Posterior vena cava (tissue), 2 donors: Measurements from ENCODE around the gene ALAS1. TPM values are rescaled to one million over a fixed set of nuclear protein-coding genes. Genes with fewer than 3 reads are reported as not detected.
A peak's percentile ranks its signal among the peaks of the same experiment; 100 is the strongest.

ENCODE experiments used
- DNase-seq: peaks from one replicate; pipeline ENCODE4 v3.0.0-alpha.2; 2020; ENCODE audit warnings: low spot score
- intact Hi-C, 2 donors: fragments of 100-400 bp; cut with DNase I; formaldehyde crosslinking; loops; one replicate each; pipeline versions ENCODE4 v1.14.1 to v1.14.2; 2022 to 2023
- total RNA-seq, 2 donors: library from RNA; stranded (reverse); fragmentation: NEBNext Ultra II Directional; extraction: Animal tissue kit (Norgen Biotek cat#: 25700); gene quantifications; one replicate each; pipeline ENCODE4 v1.2.1, GENCODE V29; 2021
- donor health status: DM: yes; HTN: yes; CAD: no.
- donor health status: DM: yes; HTN: yes; CAD: no.

Gene ALAS1
- total RNA-seq, 2 donors from 2014 or later = 28.5 to 31.4 TPM

DNA sequence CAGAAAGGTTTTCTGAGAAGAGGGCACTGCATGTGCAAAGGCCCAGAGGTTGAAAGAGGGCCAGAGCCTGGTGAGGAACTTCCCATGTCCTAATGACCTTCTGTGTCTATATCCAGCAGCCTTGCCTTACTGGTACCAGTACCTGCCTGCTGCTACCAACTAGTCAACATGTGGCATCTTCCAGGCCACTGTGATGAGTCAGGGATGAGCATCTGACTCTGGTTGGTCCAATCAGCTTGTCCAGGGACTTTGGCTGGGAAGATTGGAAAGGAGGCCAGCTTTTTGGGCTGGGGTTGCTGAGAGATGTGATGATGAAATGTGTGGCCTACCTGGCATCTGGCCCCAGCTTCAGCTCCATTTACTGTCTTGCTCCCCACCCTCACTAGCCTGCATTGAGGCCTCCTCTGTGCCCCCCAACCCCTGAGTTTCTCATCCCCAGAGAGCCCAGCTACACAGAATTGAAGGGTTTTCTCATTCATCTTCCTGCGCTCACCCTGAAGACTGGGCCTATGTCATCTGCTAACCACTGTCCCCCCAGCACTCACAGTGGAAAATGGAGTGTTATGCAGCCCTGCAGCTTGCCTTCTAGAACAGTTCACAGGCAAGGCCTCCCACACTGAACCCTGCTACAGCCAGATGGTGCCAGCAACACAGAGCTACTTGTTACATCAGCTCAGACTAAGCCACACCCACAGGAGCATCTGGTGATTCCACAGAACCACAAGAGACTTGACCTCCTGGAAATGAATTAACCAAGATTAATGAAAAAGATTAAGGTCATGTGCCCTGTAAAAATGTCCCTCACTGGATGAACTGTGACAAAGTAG is 42.3 kb downstream of the ALAS1 start:
- intact Hi-C loops = loop anchor here in 1 of 2 donors (5.0 kb wide), 1 partner anchor 37 kb away; the partner anchor contains the start of gene WDR82
- DNase-seq = peak; percentile 88

DNA sequence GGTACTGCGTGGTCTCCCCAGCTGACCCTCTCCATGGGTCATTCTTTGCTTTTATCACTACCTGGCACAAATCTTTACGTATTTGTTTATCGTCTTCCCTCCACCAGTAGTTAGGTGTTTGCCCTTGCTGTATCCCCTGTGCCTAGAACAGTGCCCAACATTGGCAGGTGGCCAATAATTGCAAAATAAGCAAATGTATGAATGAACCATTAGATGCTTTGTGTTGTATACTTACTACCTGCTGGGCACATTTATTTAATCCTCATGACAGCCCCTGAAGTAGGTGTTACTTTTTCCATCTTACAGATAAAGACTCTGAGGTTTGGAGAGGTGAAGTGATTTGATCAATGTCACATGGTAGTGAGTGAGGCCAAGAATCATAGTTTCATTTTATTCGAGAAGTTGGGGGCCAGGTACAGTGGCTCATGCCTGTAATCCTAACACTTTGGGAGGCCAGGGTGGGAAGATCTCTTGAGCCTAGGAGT is 43.0 kb downstream of the ALAS1 start:
- intact Hi-C loops = loop anchor here in 1 of 2 donors (5.0 kb wide), 1 partner anchor 36 kb away; the partner anchor contains the start of gene WDR82
- no peak for DNase-seq

DNA sequence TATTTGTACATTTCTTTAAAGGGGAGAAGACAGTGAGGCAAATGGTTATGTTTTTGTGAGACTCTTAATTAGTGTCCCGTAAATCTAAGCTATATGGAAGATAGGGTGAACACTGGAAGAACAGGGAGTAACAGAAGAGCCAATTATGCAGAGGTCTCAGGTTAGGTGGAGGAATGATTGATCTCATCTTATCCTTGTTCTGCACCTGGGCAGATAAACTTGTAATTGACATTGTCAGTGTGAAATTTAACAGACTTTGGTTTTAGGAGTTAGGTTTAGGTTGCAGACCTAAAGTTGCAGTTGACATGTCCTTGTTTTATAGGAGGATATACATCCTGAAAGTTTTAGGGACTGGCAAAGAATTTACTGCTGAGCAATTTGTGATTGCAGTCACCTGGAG is 44.1 kb downstream of the ALAS1 start:
- intact Hi-C loops = loop anchor here in 1 of 2 donors (5.0 kb wide), 1 partner anchor 35 kb away; the partner anchor contains the start of gene WDR82
- no peak for DNase-seq

DNA sequence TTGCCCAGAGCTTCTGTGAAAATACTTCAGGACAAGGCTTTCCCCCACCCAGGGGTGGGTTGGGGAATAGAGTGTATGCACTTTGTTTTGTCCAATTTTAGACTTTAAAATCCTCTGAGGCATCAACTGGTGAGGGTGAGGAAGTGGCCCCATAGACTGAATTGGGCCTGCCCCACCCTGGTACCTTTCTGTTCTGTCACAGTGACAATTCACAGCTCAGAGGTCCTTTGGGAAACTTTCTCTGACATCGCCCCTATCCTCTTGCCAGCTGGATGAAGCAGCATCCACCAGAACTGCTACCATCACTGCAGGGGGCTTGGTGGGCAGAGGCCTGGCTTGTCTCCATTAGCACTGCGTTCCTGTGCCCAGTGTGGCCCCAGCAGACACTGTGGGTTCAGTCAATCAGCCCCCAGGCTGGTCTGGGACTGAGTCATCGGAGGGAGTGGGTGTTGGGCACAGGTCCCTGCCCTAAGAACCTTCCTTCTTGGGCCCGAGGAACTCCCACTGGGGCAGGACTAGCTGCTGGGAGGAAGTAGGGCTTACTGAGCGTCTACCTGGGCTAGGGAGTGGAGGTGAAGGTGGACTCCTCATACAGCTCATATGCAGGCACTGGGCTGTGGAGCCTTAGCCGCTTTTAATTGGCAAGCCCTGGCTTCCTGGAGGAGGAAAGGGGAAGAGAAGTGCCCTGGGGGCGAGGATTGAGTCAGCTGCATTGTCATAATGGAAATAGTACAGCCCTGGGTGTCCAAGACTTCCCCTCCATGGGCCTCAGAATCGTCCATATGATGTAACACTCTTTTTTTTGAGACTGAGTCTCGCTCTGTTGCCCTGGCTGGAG is 46.0 kb downstream of the ALAS1 start:
- intact Hi-C loops = loop anchor here in 1 of 2 donors (5.0 kb wide), 1 partner anchor 33 kb away; the partner anchor contains the start of gene WDR82

DNA sequence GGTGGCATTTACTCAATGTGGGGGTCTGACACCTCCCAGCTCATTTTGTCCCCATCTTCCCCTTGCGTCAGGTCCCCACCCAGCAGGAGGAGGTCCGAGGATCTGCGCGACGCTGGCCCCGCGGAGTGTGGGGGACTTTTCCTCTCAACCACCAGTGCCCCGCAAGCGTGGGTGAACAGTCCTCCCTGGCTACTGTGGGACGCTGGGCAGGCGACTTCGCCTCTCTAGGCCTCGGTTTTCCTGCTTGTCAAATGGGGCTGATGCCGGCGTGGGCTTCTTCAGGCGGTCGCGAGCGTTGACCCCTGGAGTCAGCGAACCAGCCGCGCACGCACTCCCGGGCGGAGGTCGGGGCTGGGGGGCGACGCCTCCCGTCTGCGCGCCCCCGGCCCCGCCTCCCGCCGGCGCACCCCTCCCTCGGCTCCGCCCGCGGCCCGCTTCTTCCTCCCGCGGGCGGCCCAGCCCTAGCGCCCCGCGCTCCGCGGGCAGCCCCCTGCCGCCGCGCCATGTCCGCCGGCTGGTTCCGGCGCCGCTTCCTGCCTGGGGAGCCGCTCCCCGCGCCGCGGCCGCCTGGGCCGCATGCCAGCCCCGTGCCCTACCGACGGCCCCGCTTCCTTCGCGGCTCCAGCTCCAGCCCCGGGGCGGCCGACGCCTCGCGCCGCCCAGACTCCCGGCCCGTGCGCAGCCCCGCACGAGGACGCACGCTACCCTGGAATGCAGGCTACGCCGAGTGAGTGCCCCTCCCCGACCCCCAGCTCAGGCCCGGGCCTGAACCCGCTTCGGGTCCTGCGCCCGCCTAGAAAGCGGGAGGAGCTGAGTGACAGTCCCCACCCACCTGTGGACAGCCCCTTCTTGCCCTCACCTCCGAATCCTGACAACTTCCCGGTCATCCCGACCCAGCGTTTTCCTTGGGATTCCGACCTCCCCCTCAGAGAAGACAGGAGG is 47.6 kb downstream of the ALAS1 start, which contains the start of gene PPM1M:
Gene PPM1M, plus strand, starts transcription at position 438 of the 942 bp plus-strand sequence. Its CDS starts 66 bp downstream, at position 504.
- no peak for DNase-seq
- intact Hi-C loops = no loop called here

More for the DNA sequence above, 46.0 kb downstream of the ALAS1 start:
- DNase-seq = peak; percentile 85

DNA sequence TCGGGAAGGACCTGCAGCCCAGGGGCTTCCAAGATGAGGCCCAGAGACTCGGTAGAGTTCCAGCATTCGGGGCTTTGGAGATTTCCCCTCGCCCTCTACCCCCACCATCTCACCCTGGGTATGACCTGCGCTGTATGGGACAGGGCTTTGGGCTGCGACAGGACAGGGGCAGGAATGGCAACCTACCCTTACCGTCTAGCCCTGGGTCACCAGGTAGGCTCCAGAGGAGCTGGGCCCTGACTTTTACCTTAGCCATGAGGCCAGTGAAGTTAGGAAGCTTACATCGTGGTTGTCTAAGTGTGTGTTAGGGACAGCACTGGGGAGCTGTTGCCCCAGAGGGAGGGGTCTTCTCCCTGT is 48.3 kb downstream of the ALAS1 start:
- intact Hi-C loops = no loop called here
- DNase-seq = no peak

DNA sequence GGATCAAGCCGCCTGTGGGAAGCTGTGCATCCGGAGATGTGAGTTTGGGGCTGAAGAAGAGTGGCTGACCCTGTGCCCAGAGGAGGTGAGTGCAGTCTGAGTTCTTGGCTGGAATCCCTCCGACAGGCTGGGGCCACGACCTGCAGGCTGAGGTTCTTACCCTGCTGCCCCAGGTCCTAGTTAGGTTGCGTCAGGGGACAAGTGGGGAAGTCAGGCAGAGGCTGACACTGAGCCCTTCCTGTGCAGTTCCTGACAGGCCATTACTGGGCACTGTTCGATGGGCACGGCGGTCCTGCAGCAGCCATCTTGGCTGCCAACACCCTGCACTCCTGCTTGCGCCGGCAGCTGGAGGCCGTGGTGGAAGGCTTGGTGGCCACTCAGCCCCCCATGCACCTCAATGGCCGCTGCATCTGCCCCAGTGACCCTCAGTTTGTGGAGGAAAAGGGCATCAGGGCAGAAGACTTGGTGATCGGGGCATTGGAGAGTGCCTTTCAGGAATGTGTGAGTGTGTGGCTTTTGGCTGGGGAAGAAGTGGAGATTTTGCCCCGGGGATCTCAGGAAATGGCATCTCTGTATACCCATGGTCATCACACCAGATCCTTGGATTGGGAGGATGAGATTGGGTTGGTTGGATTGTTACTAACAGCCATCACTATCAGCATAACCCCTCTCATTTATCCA is 48.9 kb downstream of the ALAS1 start:
- intact Hi-C loops = no loop called here
- no peak for DNase-seq

GRCh38 chr3:52247409-52248164 is 49.6 kb downstream of the ALAS1 start:
- intact Hi-C loops = no loop called here
- no peak for DNase-seq

DNA sequence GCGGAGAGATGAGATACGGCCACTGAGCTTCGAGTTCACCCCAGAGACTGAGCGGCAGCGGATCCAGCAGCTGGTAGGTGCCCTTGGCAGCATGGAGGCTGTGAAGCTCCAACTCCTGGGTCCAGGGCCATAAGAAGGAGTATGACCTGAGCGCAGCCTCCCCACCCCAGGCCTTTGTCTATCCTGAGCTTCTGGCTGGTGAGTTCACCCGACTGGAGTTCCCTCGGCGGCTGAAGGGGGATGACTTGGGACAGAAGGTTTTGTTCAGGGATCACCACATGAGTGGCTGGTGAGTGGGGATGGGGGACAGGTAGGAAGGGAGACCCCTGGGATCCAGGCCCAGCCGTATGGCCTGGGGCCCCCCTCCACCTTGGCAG is 50.2 kb downstream of the ALAS1 start:
- intact Hi-C loops = no loop called here
- DNase-seq = no peak

DNA sequence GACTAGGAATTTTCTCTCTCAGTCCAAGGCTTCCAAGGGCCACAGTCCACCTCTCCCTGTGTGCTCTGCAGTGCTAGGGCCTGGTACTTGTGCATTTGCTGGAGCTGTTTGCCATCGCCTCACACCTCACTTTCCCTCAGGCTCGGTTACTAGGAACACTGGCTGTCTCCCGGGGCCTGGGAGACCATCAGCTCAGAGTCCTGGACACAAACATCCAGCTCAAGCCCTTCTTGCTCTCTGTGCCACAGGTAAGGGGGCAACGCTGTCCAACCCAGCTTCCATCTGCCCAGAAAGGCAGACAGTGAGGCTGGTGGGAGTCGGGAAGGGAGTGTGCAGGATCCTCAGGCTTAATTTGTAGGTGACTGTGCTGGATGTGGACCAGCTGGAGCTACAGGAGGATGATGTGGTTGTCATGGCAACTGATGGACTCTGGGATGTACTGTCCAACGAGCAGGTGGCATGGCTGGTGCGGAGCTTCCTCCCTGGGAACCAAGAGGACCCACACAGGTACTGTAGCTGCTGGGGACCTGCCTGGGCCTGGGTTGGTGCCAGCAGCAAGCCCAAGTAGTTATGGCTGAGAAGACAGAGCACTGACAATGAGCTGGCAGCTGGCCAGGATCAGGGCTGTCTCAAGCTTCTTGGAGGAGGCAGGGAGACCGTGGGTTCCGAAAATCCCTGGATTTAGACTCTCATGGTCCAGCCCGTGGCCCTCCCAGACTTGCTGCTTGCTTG is 51.0 kb downstream of the ALAS1 start:
- DNase-seq = peak; percentile 83
- intact Hi-C loops = no loop called here

DNA sequence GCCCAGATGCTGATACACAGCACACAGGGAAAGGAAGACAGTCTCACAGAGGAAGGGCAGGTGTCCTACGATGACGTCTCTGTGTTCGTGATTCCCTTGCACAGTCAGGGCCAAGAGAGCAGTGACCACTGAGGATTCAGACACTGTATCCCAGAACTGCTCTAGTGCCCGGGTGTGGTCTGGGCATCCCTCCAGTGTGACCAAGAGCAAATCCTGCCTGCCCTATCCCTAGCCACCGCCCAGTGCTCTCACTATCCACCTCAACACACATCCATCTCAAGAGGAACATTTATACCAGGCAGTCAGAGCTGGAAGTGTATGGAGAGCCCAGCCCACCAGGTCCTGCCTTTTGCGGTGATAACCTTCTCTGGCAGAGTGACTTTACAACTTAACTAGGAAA is 51.7 kb downstream of the ALAS1 start:
- intact Hi-C loops = no loop called here
- DNase-seq = peak; percentile 55

DNA sequence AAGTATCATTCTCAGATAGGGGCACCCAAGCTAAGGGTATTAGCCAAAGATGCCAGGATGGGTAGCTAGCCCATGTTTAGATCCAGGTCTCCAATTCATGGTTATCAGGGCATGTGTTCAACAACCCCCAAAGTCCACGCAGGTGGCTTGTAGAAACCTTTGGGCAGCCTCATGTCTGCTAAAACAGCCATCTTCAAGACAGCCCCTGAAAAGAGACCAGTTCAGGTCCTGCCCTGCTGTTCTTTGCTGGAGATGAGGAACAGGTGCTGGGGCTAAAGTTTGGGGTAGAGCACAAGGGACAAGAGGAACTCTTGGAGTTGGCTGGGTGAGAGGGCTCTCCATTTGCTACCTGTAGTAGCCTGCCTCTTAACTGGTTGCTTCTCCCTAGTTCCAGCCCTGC is 52.2 kb downstream of the ALAS1 start:
- DNase-seq = peak; percentile 34

GRCh38 chr3:52253314-52254304 is 55.6 kb downstream of the ALAS1 start:
- intact Hi-C loops = no loop called here

More for the DNA sequence above, 52.2 kb downstream of the ALAS1 start:
- intact Hi-C loops = no loop called here

DNA sequence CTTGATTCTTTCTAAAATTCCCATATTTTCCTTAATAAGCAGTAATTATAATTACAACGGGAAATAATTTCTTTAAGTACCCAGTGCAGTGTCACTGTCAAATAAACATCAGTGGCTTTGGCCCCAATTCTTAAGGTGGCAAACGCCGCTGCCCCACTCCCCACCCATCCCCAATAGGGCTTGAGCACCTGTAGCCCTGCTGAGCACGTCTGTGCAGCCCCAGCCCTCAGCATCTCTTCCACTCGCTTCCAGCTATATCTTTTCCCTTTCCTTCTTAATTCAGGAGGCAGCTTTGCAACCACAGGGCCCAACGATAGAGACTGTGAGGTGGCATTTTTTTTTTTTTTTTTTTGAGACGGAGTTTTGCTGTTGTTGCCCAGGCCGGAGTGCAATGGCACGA is 56.6 kb downstream of the ALAS1 start:
- DNase-seq = no peak
- intact Hi-C loops = no loop called here

More at GRCh38 chr3:52253314-52254304, 55.6 kb downstream of the ALAS1 start:
- peak; percentile 88 for DNase-seq

DNA sequence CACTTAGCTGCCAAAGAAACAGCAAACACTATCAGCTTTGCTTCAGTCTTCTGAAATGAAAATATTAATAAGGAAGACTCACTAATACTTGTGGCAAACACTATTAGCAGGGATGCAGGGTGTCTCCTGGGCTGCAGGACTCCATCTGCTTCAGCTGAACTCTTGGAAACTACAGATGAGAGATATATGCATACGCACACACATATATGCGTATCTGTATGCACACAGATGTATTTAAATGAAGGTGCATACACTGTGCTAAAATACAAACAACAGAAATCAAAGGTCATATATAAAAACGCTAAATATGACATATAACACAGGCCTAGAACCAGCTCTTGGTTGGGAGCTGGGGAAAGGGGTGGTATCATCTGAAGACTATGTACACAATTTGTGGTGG is 58.2 kb downstream of the ALAS1 start:
- no peak for DNase-seq
- intact Hi-C loops = no loop called here

- intact Hi-C loops = no loop called here
These were observed 58.7 kb downstream of the ALAS1 start for GRCh38 chr3:52256622-52257021.

More at GRCh38 chr3:52256622-52257021, 58.7 kb downstream of the ALAS1 start:
- no peak for DNase-seq
